Measurements from ENCODE around the gene CISH.

DNA sequence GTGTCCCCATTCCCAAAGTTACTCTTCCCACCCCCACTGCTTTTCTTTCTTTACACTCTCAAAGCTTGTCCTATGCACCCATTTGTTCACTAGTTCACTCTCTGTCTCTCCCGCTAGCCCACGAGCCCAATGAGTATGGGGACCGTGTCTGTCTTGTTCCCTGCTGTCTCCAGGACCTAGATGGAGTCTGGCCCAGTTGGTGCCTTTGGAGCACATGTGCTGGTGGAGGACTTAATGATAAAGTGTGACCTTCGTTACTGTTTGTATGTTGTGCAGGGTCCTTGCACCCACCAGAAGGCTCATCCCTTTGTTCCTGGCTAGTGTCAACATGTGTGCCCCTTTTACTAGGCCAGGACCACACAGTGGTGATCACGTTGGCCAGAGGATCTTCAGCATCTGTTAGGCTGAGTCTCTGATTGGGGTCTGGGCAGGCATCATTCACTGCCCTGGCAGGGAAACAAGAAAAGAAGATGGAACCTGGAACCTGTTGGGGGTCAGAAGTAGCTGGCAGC, 7.4 kb downstream of the CISH start:
- TF ChIP-seq, protein P1, sequence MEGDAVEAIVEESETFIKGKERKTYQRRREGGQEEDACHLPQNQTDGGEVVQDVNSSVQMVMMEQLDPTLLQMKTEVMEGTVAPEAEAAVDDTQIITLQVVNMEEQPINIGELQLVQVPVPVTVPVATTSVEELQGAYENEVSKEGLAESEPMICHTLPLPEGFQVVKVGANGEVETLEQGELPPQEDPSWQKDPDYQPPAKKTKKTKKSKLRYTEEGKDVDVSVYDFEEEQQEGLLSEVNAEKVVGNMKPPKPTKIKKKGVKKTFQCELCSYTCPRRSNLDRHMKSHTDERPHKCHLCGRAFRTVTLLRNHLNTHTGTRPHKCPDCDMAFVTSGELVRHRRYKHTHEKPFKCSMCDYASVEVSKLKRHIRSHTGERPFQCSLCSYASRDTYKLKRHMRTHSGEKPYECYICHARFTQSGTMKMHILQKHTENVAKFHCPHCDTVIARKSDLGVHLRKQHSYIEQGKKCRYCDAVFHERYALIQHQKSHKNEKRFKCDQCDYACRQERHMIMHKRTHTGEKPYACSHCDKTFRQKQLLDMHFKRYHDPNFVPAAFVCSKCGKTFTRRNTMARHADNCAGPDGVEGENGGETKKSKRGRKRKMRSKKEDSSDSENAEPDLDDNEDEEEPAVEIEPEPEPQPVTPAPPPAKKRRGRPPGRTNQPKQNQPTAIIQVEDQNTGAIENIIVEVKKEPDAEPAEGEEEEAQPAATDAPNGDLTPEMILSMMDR (conservative IDR thresholded peaks at IDR 0.05) = no peak
- TF ChIP-seq ZFX (IDR thresholded peaks at IDR 0.05) = no peak
